HEK293 (cell line): ENCODE results near the gene HPD.

Source experiments
- CTCF ChIA-PET: fragments of 350-600 bp; formaldehyde crosslinking; extraction: SDS; loops from one replicate; lab custom pipeline; 2021; ENCODE audit warnings: antibody characterized with exemption; lab: Yijun Ruan, JAX
- POLR2A ChIA-PET: fragments of 300-600 bp; formaldehyde crosslinking; extraction: SDS; loops from one replicate; lab custom pipeline; 2020; ENCODE audit warnings: antibody characterized with exemption, inconsistent platforms; lab: Yijun Ruan, JAX
- H3K27ac ChIP-seq: fragments of 200-500 bp; sonication (Bioruptor generic); 2 replicates; pipeline ENCODE4 v1.5.1; 2014; ENCODE audit warnings: low read depth, low read length, control low read depth, inconsistent platforms; ENCODE audit errors: extremely low read depth
- H3K36me3 ChIP-seq, 2 experiments: fragments of 200-500 bp in 1 of 2; sonication (Bioruptor generic) in 1 of 2; 1 replicate in 1 of 2; 2 replicates in 1 of 2; pipeline ENCODE4 v1.5.1; 2014 to 2017; ENCODE audit warnings: inconsistent platforms in 2 of 2, low read length in 2 of 2; ENCODE audit not compliant: control insufficient read depth in 2 of 2, insufficient read depth in 1 of 2
- H3K4me1 ChIP-seq: fragments of 200-500 bp; sonication (Bioruptor generic); 2 replicates; pipeline ENCODE4 v1.5.1; 2014; ENCODE audit warnings: mild to moderate bottlenecking, low read length, inconsistent platforms; ENCODE audit not compliant: control insufficient read depth, insufficient read depth
- H3K4me3 ChIP-seq: 2 replicates; pipeline ENCODE4 v1.5.1; 2011; ENCODE audit warnings: low read depth, mild to moderate bottlenecking, control low read depth, low read length, moderate library complexity
- H3K9me3 ChIP-seq: fragments of 200-500 bp; sonication (Bioruptor generic); 2 replicates; pipeline ENCODE4 v1.5.1; 2014; ENCODE audit warnings: low read depth, low read length, inconsistent platforms; ENCODE audit not compliant: control insufficient read depth, insufficient read depth
- GFI1B ChIP-seq: fragments of 450-650 bp; formaldehyde crosslinking; IDR thresholded peaks from 2 replicates; pipeline ENCODE4 v1.5.1; 2016; ENCODE audit warnings: missing biosample characterization, missing genetic modification characterization
- GLI2 ChIP-seq: fragments of 450-650 bp; formaldehyde crosslinking; IDR thresholded peaks from 2 replicates; pipeline ENCODE4; 2017; ENCODE audit warnings: missing biosample characterization, missing genetic modification characterization, low read depth, borderline replicate concordance
- GLIS1 ChIP-seq: fragments of 450-650 bp; formaldehyde crosslinking; IDR thresholded peaks from 2 replicates; pipeline ENCODE4 v1.5.1; 2016; ENCODE audit warnings: missing biosample characterization, missing genetic modification characterization
- HIC1 ChIP-seq: fragments of 450-650 bp; formaldehyde crosslinking; IDR thresholded peaks from 2 replicates; pipeline ENCODE4 v1.5.1; 2016; ENCODE audit warnings: missing biosample characterization, missing genetic modification characterization
- HOXD13 ChIP-seq: sonication (generic); formaldehyde crosslinking; IDR thresholded peaks from 2 replicates; pipeline ENCODE4 v1.8.0; 2022; ENCODE audit warnings: missing genetic modification reagents, borderline replicate concordance
- KLF1 ChIP-seq: fragments of 450-650 bp; formaldehyde crosslinking; IDR thresholded peaks from 2 replicates; pipeline ENCODE4 v1.5.1; 2016; ENCODE audit warnings: missing biosample characterization, missing genetic modification characterization
- KLF9 ChIP-seq: fragments of 450-650 bp; formaldehyde crosslinking; IDR thresholded peaks from 2 replicates; pipeline ENCODE4 v1.5.1; 2016; ENCODE audit warnings: missing biosample characterization, missing genetic modification characterization, low read depth
- PATZ1 ChIP-seq: fragments of 450-650 bp; formaldehyde crosslinking; IDR thresholded peaks from 2 replicates; pipeline ENCODE4 v1.5.1; 2016; ENCODE audit warnings: missing biosample characterization, missing genetic modification characterization
- PBX3 ChIP-seq: sonication (generic); formaldehyde crosslinking; IDR thresholded peaks from 2 replicates; pipeline ENCODE4 v1.8.1; 2022; ENCODE audit warnings: mild to moderate bottlenecking, moderate library complexity, missing genetic modification reagents
- ZBTB20 ChIP-seq: fragments of 450-650 bp; formaldehyde crosslinking; IDR thresholded peaks from 2 replicates; pipeline ENCODE4 v1.5.1; 2016; ENCODE audit warnings: missing biosample characterization, missing genetic modification characterization
- ZNF114 ChIP-seq: fragments of 450-650 bp; formaldehyde crosslinking; IDR thresholded peaks from 2 replicates; pipeline ENCODE4 v1.5.0; 2017; ENCODE audit warnings: missing biosample characterization, missing genetic modification characterization
- ZNF138 ChIP-seq: fragments of 450-650 bp; formaldehyde crosslinking; IDR thresholded peaks from 2 replicates; pipeline ENCODE4 v1.5.1; 2016; ENCODE audit warnings: missing biosample characterization, missing genetic modification characterization, borderline replicate concordance
- ZNF146 ChIP-seq: fragments of 450-650 bp; formaldehyde crosslinking; IDR thresholded peaks from 2 replicates; pipeline ENCODE4 v1.5.1; 2016; ENCODE audit warnings: missing biosample characterization, missing genetic modification characterization
- ZNF19 ChIP-seq: fragments of 450-650 bp; formaldehyde crosslinking; IDR thresholded peaks from 2 replicates; pipeline ENCODE4; 2016; ENCODE audit warnings: missing biosample characterization, missing genetic modification characterization, low read depth
- ZNF280D ChIP-seq: fragments of 450-650 bp; formaldehyde crosslinking; IDR thresholded peaks from 2 replicates; pipeline ENCODE4 v1.5.1; 2016; ENCODE audit warnings: missing biosample characterization, missing genetic modification characterization
- ZNF350 ChIP-seq: fragments of 450-650 bp; formaldehyde crosslinking; IDR thresholded peaks from 2 replicates; pipeline ENCODE4 v1.5.0; 2017; ENCODE audit warnings: missing biosample characterization, mild to moderate bottlenecking, missing genetic modification characterization
- ZNF366 ChIP-seq: fragments of 450-650 bp; formaldehyde crosslinking; conservative IDR thresholded peaks from 2 replicates; pipeline ENCODE4 v1.5.1; 2016; ENCODE audit warnings: missing biosample characterization, missing genetic modification characterization
- ZNF416 ChIP-seq: fragments of 450-650 bp; formaldehyde crosslinking; IDR thresholded peaks from 2 replicates; pipeline ENCODE4 v1.5.1; 2016; ENCODE audit warnings: missing biosample characterization, missing genetic modification characterization
- ZNF514 ChIP-seq: fragments of 450-650 bp; formaldehyde crosslinking; IDR thresholded peaks from 2 replicates; pipeline ENCODE4 v1.5.1; 2016; ENCODE audit warnings: missing biosample characterization, missing genetic modification characterization
- ZNF596 ChIP-seq: fragments of 450-650 bp; IDR thresholded peaks from 2 replicates; pipeline ENCODE4 v1.5.0; 2018; ENCODE audit warnings: missing biosample characterization, mild to moderate bottlenecking, missing genetic modification characterization, moderate library complexity
- ZNF629 ChIP-seq: fragments of 450-650 bp; formaldehyde crosslinking; IDR thresholded peaks from 2 replicates; pipeline ENCODE4 v1.5.1; 2017; ENCODE audit warnings: missing biosample characterization, missing genetic modification characterization

Gene HPD

GRCh38 chr12:121905746-121906145 is 47.1 kb upstream of the HPD start:
- H3K4me1 ChIP-seq, result no peaks in the 10 kb centered on the region
- peaks cover 30 to 72% of the 10 kb centered on the region in 2 experiments; a peak in 2 of 3 replicates for H3K36me3 ChIP-seq
- no peak overlapping the region for H3K4me3 ChIP-seq
- ChIA-PET POLR2A (no interaction called here), CTCF (no interaction called here)
- TF ChIP-seq ZBTB20 (tag by site-specific recombination) (no peak), GLIS1 (peak; percentile 34; the same call in 1 of the 2 replicates)
- no peak overlapping the region for H3K27ac ChIP-seq
- no peaks in the 10 kb centered on the region for H3K9me3 ChIP-seq

- Histone ChIP-seq H3K27ac (no peak overlapping the region), H3K36me3 (peaks cover 33 to 69% of the 10 kb centered on the region in 2 experiments; a peak in 2 of 3 replicates), H3K9me3 (no peaks in the 10 kb centered on the region), H3K4me3 (no peak overlapping the region), H3K4me1 (no peaks in the 10 kb centered on the region)
- ChIA-PET CTCF (interaction anchor here (1.0 kb wide), 1 partner anchor 91 kb away, joined by 7 read pairs; no protein-coding TSS in a partner anchor), POLR2A (no interaction called here)
- no peak for TF ChIP-seq GLI2 (tag by site-specific recombination)
- TF ChIP-seq KLF1 (tag by site-specific recombination), result peak; percentile 50
- TF ChIP-seq, all 188 proteins: peak for 1
Measured at GRCh38 chr12:121903202-121903601, 44.5 kb upstream of the HPD start.

- no peak overlapping the region for H3K4me3 ChIP-seq
- CTCF ChIA-PET, result interaction anchor here (1.1 kb wide), 1 partner anchor 105 kb away, joined by 3 read pairs; no protein-coding TSS in a partner anchor
- POLR2A ChIA-PET, result no interaction called here
- H3K36me3 ChIP-seq, result peaks cover 48 to 77% of the 10 kb centered on the region in 2 experiments
- no peak overlapping the region for H3K27ac ChIP-seq
- H3K4me1 ChIP-seq, result no peaks in the 10 kb centered on the region
- TF ChIP-seq KLF9 (tag by site-specific recombination) (no peak), GFI1B (tag by site-specific recombination) (no peak), ZNF514 (tag by site-specific recombination) (no peak), PATZ1 (tag by site-specific recombination) (no peak), ZNF416 (tag by site-specific recombination) (no peak), ZNF138 (no peak), HIC1 (tag by site-specific recombination) (no peak), HOXD13 (CRISPR knock-in tag) (no peak), KLF1 (tag by site-specific recombination) (no peak), ZNF19 (tag by site-specific recombination) (no peak), PBX3 (CRISPR knock-in tag) (no peak), ZNF596 (tag by site-specific recombination) (no peak), ZNF280D (no peak), ZNF350 (no peak), ZNF629 (tag by site-specific recombination) (no peak), ZNF146 (tag by site-specific recombination) (no peak), ZNF366 (tag by site-specific recombination) (no peak), ZNF114 (tag by site-specific recombination) (no peak)
- TF ChIP-seq, all 188 proteins: peak for 0
- no peaks in the 10 kb centered on the region for H3K9me3 ChIP-seq
Measured at GRCh38 chr12:121899590-121899989, 40.9 kb upstream of the HPD start.
